CD4-positive, alpha-beta T cell treated with Interleukin-15 for 4 hours (primary cell): ENCODE results near the gene LBX2.
A peak's percentile ranks its signal among the peaks of the same experiment; 100 is the strongest.

Experiments used
- DNase-seq: peaks from one replicate; pipeline ENCODE4 v3.0.0-alpha.2; 2020; ENCODE audit warnings: low spot score

LBX2 gene

GRCh38 chr2:74457129-74457548 is 42.3 kb downstream of the LBX2 start:
- DNase-seq, result no peak

GRCh38 chr2:74454654-74455511 is 44.5 kb downstream of the LBX2 start, which contains the start of gene INO80B:
INO80B (plus strand) TSS chr2:74455087; CDS start chr2:74455117, 30 bp downstream.
- peak; percentile 99 for DNase-seq

GRCh38 chr2:74450570-74451190 is 48.7 kb downstream of the LBX2 start:
- DNase-seq, result no peak

GRCh38 chr2:74448771-74449170 is 50.6 kb downstream of the LBX2 start:
- DNase-seq, result no peak
